ENCODE results near the gene MSX2.

MSX2 gene

DNA sequence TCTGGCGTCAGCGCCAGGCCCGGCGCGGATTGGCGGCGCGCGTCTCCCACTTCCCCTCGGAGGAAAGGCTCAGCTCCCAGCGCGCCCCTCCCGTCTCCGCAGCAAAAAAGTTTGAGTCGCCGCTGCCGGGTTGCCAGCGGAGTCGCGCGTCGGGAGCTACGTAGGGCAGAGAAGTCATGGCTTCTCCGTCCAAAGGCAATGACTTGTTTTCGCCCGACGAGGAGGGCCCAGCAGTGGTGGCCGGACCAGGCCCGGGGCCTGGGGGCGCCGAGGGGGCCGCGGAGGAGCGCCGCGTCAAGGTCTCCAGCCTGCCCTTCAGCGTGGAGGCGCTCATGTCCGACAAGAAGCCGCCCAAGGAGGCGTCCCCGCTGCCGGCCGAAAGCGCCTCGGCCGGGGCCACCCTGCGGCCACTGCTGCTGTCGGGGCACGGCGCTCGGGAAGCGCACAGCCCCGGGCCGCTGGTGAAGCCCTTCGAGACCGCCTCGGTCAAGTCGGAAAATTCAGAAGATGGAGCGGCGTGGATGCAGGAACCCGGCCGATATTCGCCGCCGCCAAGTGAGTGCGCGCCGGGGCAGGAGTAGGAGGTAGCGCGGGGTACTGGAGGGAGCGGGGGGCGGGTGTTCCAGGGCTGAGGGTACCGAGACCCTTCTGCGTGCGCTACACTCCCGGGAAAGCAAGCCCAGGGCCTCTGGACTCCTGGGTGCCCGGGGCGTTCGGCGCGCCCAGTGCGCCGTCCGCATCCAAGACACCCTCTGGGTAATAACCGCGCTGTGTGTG lies at the start of gene MSX2:
Gene MSX2, plus strand, starts transcription at position 99 of the 777 bp plus-strand sequence. Its CDS starts 78 bp downstream, at position 177.
- peak; percentile 73 to 84 for DNase-seq

GRCh38 chr5:174675110-174675509 lies 49.3 kb upstream of the MSX2 start:
- DNase-seq: no peak

DNA sequence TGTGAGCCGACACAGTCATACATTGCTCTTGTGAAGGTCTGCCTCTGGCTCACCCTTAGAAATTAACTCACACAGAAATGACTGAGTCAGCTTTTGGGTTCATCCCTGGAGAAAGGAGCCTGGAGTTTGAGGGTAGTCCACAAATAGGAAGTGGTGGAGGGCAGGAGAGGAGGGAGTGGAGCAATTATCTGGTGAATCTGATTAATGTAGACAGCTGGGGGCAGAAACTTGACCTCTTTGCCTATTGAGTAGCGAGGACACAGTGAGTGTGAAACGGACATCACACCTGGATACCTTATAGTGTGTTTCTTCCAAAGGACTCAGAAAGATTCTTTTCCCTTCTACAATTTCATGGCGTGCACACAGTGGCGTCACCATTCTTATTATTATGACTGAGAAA lies 48.5 kb upstream of the MSX2 start:
- DNase-seq: no peak

GRCh38 chr5:174678107-174678506 lies 46.3 kb upstream of the MSX2 start:
- no peak for DNase-seq

GRCh38 chr5:174680901-174681565 lies 43.3 kb upstream of the MSX2 start:
- no peak for DNase-seq

- DNase-seq: no peak
These were observed 36.9 kb upstream of the MSX2 start for GRCh38 chr5:174687503-174687902.

GRCh38 chr5:174688441-174689354 lies 35.7 kb upstream of the MSX2 start:
- no peak for DNase-seq

DNA sequence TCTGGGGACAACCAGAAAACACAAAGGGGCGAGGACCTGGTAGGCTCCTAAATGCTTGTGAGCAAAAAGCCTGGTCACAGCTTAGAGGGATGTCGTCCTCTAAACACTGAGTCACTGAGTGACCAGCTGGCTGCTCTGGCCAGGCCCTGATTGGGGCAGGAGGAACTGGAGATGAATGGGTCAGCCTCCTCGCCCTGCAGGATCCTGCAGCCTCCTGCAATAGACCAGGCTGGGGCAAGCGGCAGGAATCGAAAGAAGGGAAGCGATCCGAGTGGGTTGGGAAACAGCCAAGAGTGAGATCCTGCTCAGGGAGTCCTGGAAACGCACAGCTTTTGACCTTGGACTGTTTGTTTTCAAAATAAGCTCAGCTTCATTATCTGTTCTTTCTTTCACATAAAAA lies 34.1 kb upstream of the MSX2 start:
- DNase-seq: no peak

- no peak for DNase-seq
These were observed 32.0 kb upstream of the MSX2 start for GRCh38 chr5:174692381-174692780.

DNA sequence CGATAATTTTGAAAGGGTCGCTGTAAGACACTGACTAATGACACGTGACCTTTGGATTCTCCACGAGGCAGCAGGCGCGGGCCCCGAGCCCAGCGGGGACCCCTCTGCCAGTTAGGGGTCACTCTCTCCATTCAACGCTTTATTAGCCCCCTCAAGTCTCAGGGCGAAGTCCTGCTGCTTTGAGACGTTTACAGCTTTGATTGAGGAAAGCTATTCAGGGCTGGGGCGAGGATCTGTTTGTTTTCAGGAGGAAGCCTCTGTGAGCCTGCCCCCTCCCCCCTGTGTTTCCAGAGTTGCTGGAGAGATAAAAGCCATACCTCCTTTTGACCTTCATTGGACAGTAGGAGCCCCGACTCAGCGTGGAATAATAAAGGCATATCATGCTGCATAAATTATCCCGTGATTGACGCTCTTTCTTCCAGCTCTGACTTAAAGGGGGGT lies 31.4 kb upstream of the MSX2 start:
- DNase-seq: no peak

- DNase-seq: no peak
These were observed 30.5 kb upstream of the MSX2 start for GRCh38 chr5:174693697-174694385.

- no peak for DNase-seq
These were observed 29.8 kb upstream of the MSX2 start for GRCh38 chr5:174694611-174695010.

DNA sequence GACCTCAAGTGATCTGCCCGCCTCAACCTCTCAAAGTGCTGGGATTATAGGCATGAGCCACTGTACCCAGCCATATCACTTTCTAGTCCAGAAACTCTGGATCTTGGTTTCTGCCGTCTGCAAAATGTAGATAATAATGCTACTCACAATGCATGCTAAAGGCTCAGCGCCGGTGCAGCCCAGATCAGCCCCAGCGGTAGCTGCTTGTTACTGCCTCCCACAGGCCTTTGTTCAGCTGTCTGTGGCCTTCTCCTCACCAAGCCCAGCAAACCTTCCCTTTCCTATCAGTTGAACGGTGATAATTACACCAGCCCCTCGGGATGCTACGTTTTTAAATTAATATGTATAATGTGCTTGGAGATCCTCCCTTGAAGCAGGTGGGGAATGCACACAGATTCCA lies 26.2 kb upstream of the MSX2 start:
- no peak for DNase-seq

DNA sequence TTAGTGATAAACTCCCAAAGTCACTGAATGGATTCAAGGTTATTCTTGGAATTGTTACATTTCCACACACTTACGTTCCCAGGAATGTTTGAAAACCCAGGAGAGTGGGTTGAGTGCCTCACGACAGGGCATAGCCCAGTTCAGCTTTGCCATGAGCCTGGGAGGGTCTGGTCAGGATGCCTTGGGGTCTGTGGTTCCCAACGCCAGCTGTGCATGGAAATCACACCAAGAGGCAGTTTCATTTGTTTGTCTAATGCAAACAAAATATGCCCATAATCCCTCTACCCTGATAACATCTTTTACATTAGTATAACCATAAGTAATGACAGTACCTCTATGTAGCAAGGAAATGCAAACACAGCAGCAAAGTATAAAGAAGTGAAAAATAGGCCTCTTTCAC lies 25.3 kb upstream of the MSX2 start:
- no peak for DNase-seq

DNA sequence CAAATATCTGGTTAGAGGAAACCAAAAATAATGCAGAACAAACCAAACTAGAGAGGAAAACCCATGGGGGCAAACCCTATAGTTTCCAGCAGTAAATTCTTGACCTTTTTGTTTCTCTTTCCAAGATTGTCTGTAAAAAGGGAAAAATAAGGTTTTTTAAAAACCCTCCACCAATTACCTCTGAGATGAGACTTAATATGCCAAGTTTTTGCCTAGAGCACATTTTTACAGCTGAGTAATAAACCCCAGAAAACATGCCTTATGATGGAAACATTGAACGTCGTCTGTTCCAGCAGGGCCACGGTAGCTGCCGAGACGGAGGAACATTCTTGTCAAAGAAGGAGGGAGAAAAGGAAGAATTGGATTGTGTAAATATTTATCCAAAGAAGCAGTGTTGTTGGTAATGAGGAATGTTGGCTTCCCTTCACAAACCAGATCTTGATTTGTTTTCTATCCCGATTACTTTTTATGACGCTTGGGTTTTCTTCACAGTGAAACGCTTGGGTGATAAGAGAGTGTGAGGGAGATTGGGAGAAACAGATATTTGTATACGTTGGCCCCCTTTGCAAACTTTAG lies 17.3 kb upstream of the MSX2 start:
- DNase-seq: no peak

GRCh38 chr5:174707671-174708070 lies 16.7 kb upstream of the MSX2 start:
- no peak for DNase-seq

- no peak for DNase-seq
These were observed 15.7 kb upstream of the MSX2 start for GRCh38 chr5:174708476-174709207.

- DNase-seq: no peak
These were observed 9.6 kb upstream of the MSX2 start for GRCh38 chr5:174714751-174715150.

- DNase-seq: no peak
These were observed 8.6 kb upstream of the MSX2 start for GRCh38 chr5:174715804-174716203.

DNA sequence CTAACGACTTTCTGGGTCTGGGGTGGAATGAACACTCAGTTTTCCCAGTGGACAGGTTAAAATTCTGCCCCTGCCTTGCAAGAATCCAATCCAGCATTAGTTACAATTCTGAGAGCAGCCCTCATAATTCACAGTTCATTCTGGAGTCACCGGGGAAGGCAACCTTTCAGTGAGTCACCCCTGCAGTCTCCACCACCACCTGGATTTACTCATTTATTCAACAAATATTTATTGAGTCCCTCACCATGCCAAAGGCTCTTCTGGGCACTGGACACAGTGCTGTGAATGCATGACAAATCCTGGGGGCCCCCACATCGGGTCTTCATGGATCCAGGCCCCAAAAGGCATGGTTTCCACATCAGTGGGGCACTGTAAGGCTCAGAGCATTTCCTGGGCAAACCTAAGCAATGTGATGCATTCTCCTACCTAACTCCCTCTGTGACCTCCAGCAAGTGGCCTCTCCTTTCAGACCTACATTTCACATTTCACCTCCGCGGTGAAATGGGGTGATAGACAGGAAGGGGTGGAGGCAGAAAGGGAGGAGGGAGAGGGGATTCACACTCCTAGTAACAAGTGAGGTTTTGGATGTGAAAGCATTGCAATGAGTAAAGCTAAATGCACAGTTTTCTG lies 6.4 kb upstream of the MSX2 start:
- DNase-seq: no peak
